Stimulated activated CD4-positive, alpha-beta T cell treated with anti-CD3 and anti-CD28 coated beads, Interleukin-12 subunit alpha, Interleukin-12 subunit beta, amount 100 ng/mL, for 4 hours (primary cell): ENCODE data around the gene CAB39.

ENCODE experiments used
- DNase-seq: peaks from one replicate; pipeline ENCODE4 v3.0.0-alpha.2; 2020

Gene CAB39

GRCh38 chr2:230864605-230865306 is 152.1 kb downstream of the CAB39 start, which contains the start of gene ITM2C:
Gene ITM2C (plus strand): TSS chr2:230864942. CDS start chr2:230865026, 84 bp downstream.
- peak; percentile 71 for DNase-seq

GRCh38 chr2:230865307-230865765 is 152.7 kb downstream of the CAB39 start:
- DNase-seq: no peak

- no peak for DNase-seq
Observed at GRCh38 chr2:230865766-230866755, 153.4 kb downstream of the CAB39 start.

- peak; percentile 27 for DNase-seq
Observed at GRCh38 chr2:230866756-230867523, 154.3 kb downstream of the CAB39 start.

- no peak for DNase-seq
Observed at GRCh38 chr2:230868161-230868946, 155.7 kb downstream of the CAB39 start.

- DNase-seq: no peak
Observed at GRCh38 chr2:230868947-230869913, 156.6 kb downstream of the CAB39 start.

- DNase-seq: no peak
Observed at GRCh38 chr2:230869914-230870543, 157.4 kb downstream of the CAB39 start.
